H1 (cell line): ENCODE results near the gene ARHGEF12. TPM values are rescaled to one million over a fixed set of nuclear protein-coding genes. Genes with fewer than 3 reads are reported as not detected.

ENCODE experiments used
- CHD7 ChIP-seq: fragments of 300-600 bp; sonication (generic); IDR thresholded peaks from 2 replicates; pipeline ENCODE4 v1.7.1; 2012; ENCODE audit warnings: low read length, moderate library complexity, mild to moderate bottlenecking, inconsistent platforms; ENCODE audit not compliant: insufficient replicate concordance
- CTCF ChIP-seq, 3 experiments: IDR thresholded peaks; 1 replicate in 2 of 3; 2 replicates in 1 of 3; pipeline versions ENCODE4 v1.5.1 to v1.6.1; 2011; ENCODE audit warnings: low read length in 3 of 3, mild to moderate bottlenecking in 3 of 3, inconsistent platforms in 2 of 3, low read depth in 1 of 3, moderate library complexity in 1 of 3; ENCODE audit not compliant: insufficient read depth in 1 of 3; ENCODE audit errors: control extremely low read depth in 1 of 3
- TBP ChIP-seq: IDR thresholded peaks from 2 replicates; pipeline ENCODE4 v1.6.1; 2011; ENCODE audit warnings: low read depth, low read length, improper control_type of control experiment
- polyA plus RNA-seq, 7 experiments: library from polyadenylated mRNA; depleted of rRNA in 3 of 7; stranded (reverse) in 5 of 7; unstranded in 2 of 7; fragments of >200 nt in 5 of 7; fragments of 200-250 nt in 2 of 7; gene quantifications; 1 replicate in 5 of 7; 2 replicates in 1 of 7; 4 replicates in 1 of 7; pipeline versions ENCODE4 v1.2.1 to v1.2.3, GENCODE V29; 2011 to 2013; ENCODE audit warnings: missing spikeins in 2 of 7, mixed read lengths in 2 of 7
- total RNA-seq: library from RNA; stranded (reverse); fragmentation: NEBNext Ultra II Directional; extraction: Animal tissue kit (Norgen Biotek cat#: 25700); gene quantifications from 2 replicates; pipeline ENCODE4 v1.2.1, GENCODE V29; 2021

Gene ARHGEF12
- total and polyA plus RNA-seq, 2 of the 8 experiments (the other 6 are each of a cell fraction or from before 2014, with no cell fraction given) = 5.1 to 33.7 TPM

- no peak for TF ChIP-seq CHD7
- TF ChIP-seq CTCF (IDR thresholded peaks at IDR 0.05; ENCODE audit: control extremely low read depth in 1 of 3, insufficient read depth in 1 of 3, low read depth in 1 of 3, low read length in 3 of 3) = peak in 1 of 3 experiments; percentile 28; a peak in 1 of 4 replicates
- TF ChIP-seq TBP = no peak
Measured at GRCh38 chr11:120517801-120518291, 181.6 kb downstream of the ARHGEF12 start (continued).
